ENCODE measurements around the gene AFF1.

GRCh38 chr4:86990510-86990909 is 55.7 kb downstream of the AFF1 start:
- no peak for TF ChIP-seq CTCF (IDR thresholded peaks at IDR 0.05; ENCODE audit: insufficient read depth, low read length, poor library complexity, severe bottlenecking)
- TF ChIP-seq EZH2phosphoT487 (conservative IDR thresholded peaks at IDR 0.05; ENCODE audit: low read length), result no peak
